K562 (cell line): ENCODE data around the gene MAML3. TPM values are rescaled to one million over a fixed set of nuclear protein-coding genes. Genes with fewer than 3 reads are reported as not detected.

Experiments used
- ATAC-seq: fragments of 200-7000 bp; cut with Tn5 transposase; 3 replicates; pipeline ENCODE4 v1.9.1; 2020; ENCODE audit warnings: moderate library complexity
- BruUV-seq: library from RNA; stranded (reverse); fragments of 400-500 nt; replicated peaks from 2 replicates; lab custom pipeline; 2021; lab: Mats Ljungman, UMichigan
- CTCF ChIA-PET: fragments of 300-600 bp; formaldehyde crosslinking; extraction: SDS; loops from one replicate; lab custom pipeline; 2021; ENCODE audit warnings: low intra/inter-chr PET ratio; lab: Yijun Ruan, JAX
- POLR2A ChIA-PET: fragments of 300-600, 350-650 bp; sonication (Branson Sonifier 250); formaldehyde crosslinking; extraction: SDS; loops from one replicate; lab custom pipeline; 2021; ENCODE audit warnings: antibody characterized with exemption, inconsistent platforms; lab: Yijun Ruan, JAX
- DNase-seq, 4 experiments: peaks; one replicate each; pipeline versions ENCODE4 v3.0.0 to v3.0.0-alpha.2; 2011 to 2018; ENCODE audit warnings: low spot score in 3 of 4, mixed read lengths in 3 of 4; ENCODE audit errors: extremely low read depth in 1 of 4
- FAIRE-seq: peaks from 2 replicates; lab custom pipeline; 2011; peaks lifted over from hg19 to GRCh38; lab: Jason Lieb, UNC
- H2AFZ ChIP-seq: 2 replicates; pipeline ENCODE4 v1.6.0; 2011; ENCODE audit warnings: low read depth, low read length, control low read depth, inconsistent platforms
- H3K27ac ChIP-seq: fragments of 200-600 bp; 3 replicates; pipeline ENCODE4 v1.8.0; 2011; ENCODE audit warnings: low read depth, mild to moderate bottlenecking, control low read depth, inconsistent platforms, low read length, moderate library complexity, mixed read lengths; ENCODE audit errors: extremely low read depth
- H3K27me3 ChIP-seq, 2 experiments: fragments of 300-600 bp in 1 of 2; 2 replicates in 1 of 2; 3 replicates in 1 of 2; pipeline versions ENCODE4 v1.6.0 to v1.8.0; 2011; ENCODE audit warnings: inconsistent platforms in 2 of 2, low read length in 2 of 2, mild to moderate bottlenecking in 1 of 2, mixed read lengths in 1 of 2, moderate library complexity in 1 of 2; ENCODE audit not compliant: control insufficient read depth in 2 of 2, insufficient read depth in 2 of 2
- H3K36me3 ChIP-seq: fragments of 300-600 bp; 3 replicates; pipeline ENCODE4 v1.8.0; 2011; ENCODE audit warnings: mild to moderate bottlenecking, low read length, inconsistent platforms; ENCODE audit not compliant: control insufficient read depth, insufficient read depth
- H3K4me1 ChIP-seq, 2 experiments: fragments of 200-600 bp in 1 of 2; replicated peaks in 1 of 2; 2 replicates in 1 of 2; 3 replicates in 1 of 2; pipeline versions ENCODE4 v1.5.1 to v1.8.0; 2011; ENCODE audit warnings: inconsistent platforms in 2 of 2, low read length in 2 of 2, mild to moderate bottlenecking in 1 of 2, mixed read lengths in 1 of 2, moderate library complexity in 1 of 2; ENCODE audit not compliant: control insufficient read depth in 2 of 2, insufficient read depth in 2 of 2
- H3K4me2 ChIP-seq: 2 replicates; pipeline ENCODE4 v1.6.1; 2011; ENCODE audit warnings: low read length, control low read depth, inconsistent platforms, mixed read lengths; ENCODE audit not compliant: insufficient read depth
- H3K4me3 ChIP-seq: fragments of 200-600 bp; sonication (generic), shearing (Covaris generic); 2 replicates; pipeline ENCODE4 v1.5.1; 2016; ENCODE audit warnings: control low read depth, inconsistent platforms
- H3K79me2 ChIP-seq: fragments of 200-600 bp; 3 replicates; pipeline ENCODE4 v1.8.0; 2011; ENCODE audit warnings: low read length, inconsistent platforms; ENCODE audit not compliant: control insufficient read depth, insufficient read depth
- H3K9ac ChIP-seq, 2 experiments: 2 replicates each; pipeline versions ENCODE4 v1.6.0 to v1.6.1; 2011; ENCODE audit warnings: low read depth in 2 of 2, low read length in 2 of 2, control low read depth in 1 of 2, inconsistent platforms in 1 of 2, mild to moderate bottlenecking in 1 of 2, mixed read lengths in 1 of 2; ENCODE audit not compliant: insufficient read depth in 1 of 2
- H3K9me1 ChIP-seq: one replicate; pipeline ENCODE4 v1.6.0; 2011; ENCODE audit warnings: inconsistent platforms, mild to moderate bottlenecking, low read length, moderate library complexity; ENCODE audit not compliant: control insufficient read depth, insufficient read depth
- H3K9me3 ChIP-seq: replicated peaks from 2 replicates; pipeline ENCODE4 v1.5.1; 2011; ENCODE audit warnings: low read depth, low read length, inconsistent platforms; ENCODE audit not compliant: control insufficient read depth, insufficient read depth
- H4K20me1 ChIP-seq: replicated peaks from 2 replicates; pipeline ENCODE4 v1.6.1; 2011; ENCODE audit warnings: low read length, inconsistent platforms, mixed read lengths; ENCODE audit not compliant: control insufficient read depth, insufficient read depth
- BRF2 ChIP-seq: IDR thresholded peaks from 3 replicates; pipeline ENCODE4 v1.6.1; 2011; ENCODE audit warnings: borderline replicate concordance, mild to moderate bottlenecking; ENCODE audit not compliant: insufficient read length, insufficient read depth
- EP400 ChIP-seq: fragments of 450-650 bp; IDR thresholded peaks from 2 replicates; pipeline ENCODE4 v1.6.1; 2017; ENCODE audit warnings: antibody characterized with exemption, mild to moderate bottlenecking, moderate library complexity
- ESRRA ChIP-seq: fragments of 450-650 bp; IDR thresholded peaks from 2 replicates; pipeline ENCODE4 v1.6.1; 2014; ENCODE audit warnings: low read depth, mild to moderate bottlenecking, moderate library complexity, borderline replicate concordance
- GTF2E2 ChIP-seq: fragments of 200-800 bp; sonication (Bioruptor generic); IDR thresholded peaks from 2 replicates; pipeline ENCODE4 v1.6.1; 2016; ENCODE audit warnings: missing genetic modification characterization, missing compliant biosample characterization
- HIVEP1 ChIP-seq: fragments of 250-450 bp; sonication (Bioruptor Pico); IDR thresholded peaks from 2 replicates; pipeline ENCODE4 v1.4.0; 2020; ENCODE audit warnings: mild to moderate bottlenecking
- MLLT1 ChIP-seq, 2 experiments: fragments of 450-650 bp; IDR thresholded peaks; 2 replicates each; pipeline ENCODE4 v1.6.1; 2016
- NR0B1 ChIP-seq: fragments of 450-650 bp; IDR thresholded peaks from one replicate; pipeline ENCODE4 v1.6.1; 2018; ENCODE audit warnings: mild to moderate bottlenecking, moderate library complexity; ENCODE audit not compliant: partially characterized antibody
- PATZ1 ChIP-seq: fragments of 250-450 bp; sonication (Bioruptor Pico); IDR thresholded peaks from 2 replicates; pipeline ENCODE4 v1.5.0; 2020; ENCODE audit warnings: mild to moderate bottlenecking, borderline replicate concordance
- PML ChIP-seq: IDR thresholded peaks from 2 replicates; pipeline ENCODE4 v1.6.1; 2012; ENCODE audit warnings: low read length, inconsistent platforms
- POLR3A ChIP-seq: IDR thresholded peaks from 2 replicates; pipeline ENCODE4 v1.6.1; 2011; ENCODE audit warnings: borderline replicate concordance, mild to moderate bottlenecking, moderate library complexity; ENCODE audit not compliant: insufficient read length, insufficient read depth; ENCODE audit errors: extremely low read depth
- RFX7 ChIP-seq: fragments of 250-450 bp; sonication (Bioruptor Pico); IDR thresholded peaks from 2 replicates; pipeline ENCODE4 v1.5.1; 2021; ENCODE audit warnings: mild to moderate bottlenecking
- SNIP1 ChIP-seq: fragments of 450-650 bp; IDR thresholded peaks from 2 replicates; pipeline ENCODE4 v1.7.1; 2017; ENCODE audit warnings: low read depth, mild to moderate bottlenecking
- SP1 ChIP-seq: sonication (generic); formaldehyde crosslinking; IDR thresholded peaks from 2 replicates; pipeline ENCODE4 v1.8.1; 2022; ENCODE audit warnings: mild to moderate bottlenecking, missing genetic modification reagents
- TAF1 ChIP-seq: IDR thresholded peaks from 2 replicates; pipeline ENCODE4 v1.6.1; 2011; ENCODE audit warnings: mild to moderate bottlenecking, low read length, moderate library complexity; ENCODE audit not compliant: insufficient read depth, control insufficient read depth, severe bottlenecking; ENCODE audit errors: extremely low read depth
- ZFP1 ChIP-seq: fragments of 450-650 bp; formaldehyde crosslinking; IDR thresholded peaks from 2 replicates; pipeline ENCODE4 v1.4.0; 2020; ENCODE audit warnings: mild to moderate bottlenecking, mixed read lengths
- ZKSCAN1 ChIP-seq: fragments of 150-350 bp; IDR thresholded peaks from 2 replicates; pipeline ENCODE4 v1.6.1; 2016; ENCODE audit warnings: low read depth, low read length
- ZNF133 ChIP-seq: fragments of 250-450 bp; sonication (Bioruptor Pico); IDR thresholded peaks from 2 replicates; pipeline ENCODE4 v1.4.0; 2020; ENCODE audit warnings: mild to moderate bottlenecking
- ZNF354B ChIP-seq: fragments of 250-450 bp; sonication (Bioruptor Pico); IDR thresholded peaks from 2 replicates; pipeline ENCODE4 v1.4.0; 2020
- WGBS: fragments of 100-300 bp; shearing (Covaris generic); methylation state at CpG from one replicate; pipeline ENCODE4 v1.1.6; 2016; ENCODE audit warnings: low coverage, mixed read lengths; ENCODE audit not compliant: insufficient coverage; ENCODE audit errors: missing lambda C conversion rate; 5-methylcytosine and 5-hydroxymethylcytosine counted together
- in situ Hi-C: fragments of 300-500 bp; cut with MboI; formaldehyde crosslinking; loops from 4 replicates; pipeline ENCODE4 v1.15.0; 2018; ENCODE audit warnings: inconsistent platforms, mixed read lengths
- intact Hi-C: fragments of 100-400 bp; cut with micrococcal nuclease; formaldehyde crosslinking; loops from 2 replicates; pipeline ENCODE4 v1.14.2; 2022
- polyA plus RNA-seq, 8 experiments: library from polyadenylated mRNA; depleted of rRNA in 4 of 8; stranded (reverse) in 5 of 8; unstranded in 3 of 8; fragments of >200 nt; fragmentation: Nextera tagmentation in 2 of 8; fragmentation: Illumina TruSeq in 1 of 8; extraction: Ambion mirVana in 2 of 8; extraction: Trizol in 1 of 8; gene quantifications; 2 replicates each; pipeline versions ENCODE4 v1.2.1 to v1.2.3, GENCODE V29; 2011 to 2014; ENCODE audit warnings: inconsistent platforms in 1 of 8, missing spikeins in 1 of 8
- total RNA-seq, 7 experiments: library from RNA; depleted of rRNA in 6 of 7; stranded (reverse); fragments of >200 nt in 6 of 7; fragmentation: Illumina TruSeq in 2 of 7; extraction: Trizol in 2 of 7; gene quantifications; 2 replicates each; pipeline versions ENCODE4 v1.2.1 to v1.2.3, GENCODE V29; 2011 to 2021; ENCODE audit warnings: low replicate concordance in 1 of 7

The MAML3 gene
- total and polyA plus RNA-seq, 9 of the 15 experiments (the other 6 are each of a cell fraction or from before 2014, with no cell fraction given): 0.01 to 0.55 (median 0.25) TPM

- DNase-seq (no peak), FAIRE-seq (no peak), ATAC-seq (no peak)
- H3K9me3 ChIP-seq: peaks cover 14% of the 10 kb centered on the region
- BruUV-seq: no TSS peak
- no peaks in the 10 kb centered on the region for H3K27me3 ChIP-seq
- intact Hi-C loops: no loop called here
- H2AFZ ChIP-seq: no peak overlapping the region
- H3K9me1 ChIP-seq: no peaks in the 10 kb centered on the region
- no peak overlapping the region for H3K4me3 ChIP-seq
- H3K4me1 ChIP-seq: peaks cover 4 to 43% of the 10 kb centered on the region in 2 experiments; a peak in 4 of 5 replicates
- H3K79me2 ChIP-seq: peaks cover 12% of the 10 kb centered on the region
- POLR2A ChIA-PET: interaction anchor here (0.9 to 1.8 kb wide), 3 partner anchors 10 to 19 kb away, joined by 3 to 4 read pairs (median 4); partner anchors contain the start of gene MGST2
- in situ Hi-C loops: no loop called here
- 100% methylated on average over 1 of the region's 1 CpG for WGBS
- no peaks in the 10 kb centered on the region for H4K20me1 ChIP-seq
- H3K36me3 ChIP-seq: peaks cover 37% of the 10 kb centered on the region; the same call in 2 of the 3 replicates
- no peak overlapping the region for H3K4me2 ChIP-seq
- no peak overlapping the region for H3K9ac ChIP-seq
- CTCF ChIA-PET: no interaction called here
- peak overlapping the region; percentile 6; the same call in 1 of the 3 replicates for H3K27ac ChIP-seq
- TF ChIP-seq ZNF354B (CRISPR knock-in tag) (no peak), ZNF133 (CRISPR knock-in tag) (no peak), TAF1 (no peak), ESRRA (no peak), HIVEP1 (CRISPR knock-in tag) (no peak), POLR3A (no peak), EP400 (no peak), SP1 (no peak), BRF2 (no peak), RFX7 (CRISPR knock-in tag) (no peak), ZKSCAN1 (no peak), GTF2E2 (tag) (no peak), MLLT1 (IDR thresholded peaks at IDR 0.05) (no peak), ZFP1 (CRISPR knock-in tag) (no peak), PATZ1 (CRISPR knock-in tag) (no peak), PML (no peak), SNIP1 (no peak), NR0B1 (no peak)
These were observed 469.6 kb downstream of the MAML3 start for GRCh38 chr4:139684351-139684750.
